Activated CD4-positive, CD25-positive, alpha-beta regulatory T cell treated with anti-CD3 and anti-CD28 coated beads, Interleukin-2, amount 50 U/mL, for 72 hours (primary cell): ENCODE results near the gene CARM1.
"Not testable (repeated sequence)": the region's sequence is repeated elsewhere in the genome, so short reads cannot be mapped to it uniquely, and the experiment has no call there.

ENCODE experiments used
- DNase-seq: peaks from one replicate; pipeline ENCODE4 v3.0.0; 2021

The CARM1 gene

DNA sequence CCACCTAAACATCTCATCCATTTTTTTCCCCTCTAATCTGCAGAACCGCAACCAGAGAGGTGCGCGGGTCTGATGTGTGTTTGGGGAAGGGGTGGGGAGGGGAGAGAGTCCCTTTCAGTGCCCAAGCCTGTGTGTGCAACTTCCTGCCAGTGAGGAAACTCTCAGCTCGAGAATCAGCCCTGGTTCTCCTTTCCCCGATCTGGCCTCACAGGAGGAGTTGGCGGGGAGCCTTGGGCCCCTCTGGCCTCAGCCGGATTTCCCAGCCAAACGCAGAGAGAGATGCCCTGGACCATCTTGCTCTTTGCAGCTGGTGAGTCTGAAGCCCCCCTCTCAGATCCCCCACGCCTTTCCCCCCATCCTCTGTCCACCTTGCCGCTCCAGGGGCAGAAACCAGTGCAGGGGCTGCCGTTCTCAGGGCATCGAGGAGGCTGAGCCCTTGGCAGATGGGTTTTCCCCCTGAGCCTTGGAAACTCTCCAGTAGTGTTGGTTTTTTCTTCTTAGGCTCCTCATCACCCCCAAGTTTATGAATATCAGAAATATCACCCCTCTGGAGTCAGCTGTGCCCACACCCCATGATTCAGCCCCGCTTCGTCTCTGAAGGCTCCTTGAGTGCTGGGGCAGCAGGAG lies 23.0 kb upstream of the CARM1 start, which contains the start of gene C19orf38:
C19orf38 (plus strand) TSS at position 186 of the 627 bp plus-strand sequence; CDS start at position 280, 94 bp downstream.
- no peak for DNase-seq

DNA sequence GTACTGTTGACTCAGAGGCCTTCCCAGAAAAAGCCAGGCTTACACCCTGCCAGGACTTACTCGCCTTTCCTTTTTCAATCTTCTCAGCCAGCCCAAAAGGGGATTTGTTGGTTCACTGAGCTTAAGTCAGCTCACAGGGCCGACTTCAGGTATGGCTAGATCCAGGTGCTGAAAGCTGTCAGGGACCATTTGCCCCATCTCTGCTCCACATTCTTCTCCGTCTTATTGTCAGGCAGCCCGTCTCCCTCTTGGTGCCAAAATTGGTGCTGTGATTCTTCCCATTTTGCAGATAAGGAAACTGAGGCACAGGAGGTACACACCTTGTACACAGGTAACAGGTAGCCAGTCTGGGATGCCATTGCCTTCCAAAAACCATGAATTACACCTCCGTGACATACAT lies 20.7 kb upstream of the CARM1 start:
- DNase-seq: no peak

DNA sequence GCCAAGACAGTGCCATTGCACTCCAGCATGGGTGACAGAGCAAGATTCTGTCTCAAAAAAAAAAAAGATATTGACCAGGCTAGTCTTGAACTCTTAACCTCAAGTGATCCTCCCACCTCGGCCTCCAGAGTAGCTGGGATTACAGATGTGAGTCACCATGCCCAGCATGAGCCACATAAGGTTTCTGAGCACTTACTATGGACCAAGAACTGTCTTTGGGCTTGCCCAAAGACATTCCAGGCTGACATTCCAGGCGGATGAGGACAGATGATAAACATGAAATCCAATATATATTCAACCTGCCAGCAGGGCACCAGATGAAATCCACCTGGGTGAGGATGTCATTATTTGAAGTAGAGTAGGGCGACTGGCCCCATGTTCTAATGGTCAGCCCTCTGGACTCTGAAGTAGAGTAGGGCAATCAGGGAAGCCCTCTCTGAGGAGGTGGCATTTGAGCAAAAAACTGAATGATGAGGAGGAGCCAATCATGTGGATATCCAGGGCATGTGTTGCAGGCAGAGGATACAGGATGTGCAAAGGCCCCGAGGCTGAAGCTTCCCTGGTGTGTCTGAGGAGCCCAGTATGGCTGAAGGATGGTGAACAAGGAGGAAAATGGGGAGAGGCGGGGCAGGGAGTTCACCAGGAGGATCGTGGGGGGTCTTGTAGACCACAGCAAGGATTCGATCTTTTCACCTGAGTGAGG lies 19.1 kb upstream of the CARM1 start:
- DNase-seq: no peak

DNA sequence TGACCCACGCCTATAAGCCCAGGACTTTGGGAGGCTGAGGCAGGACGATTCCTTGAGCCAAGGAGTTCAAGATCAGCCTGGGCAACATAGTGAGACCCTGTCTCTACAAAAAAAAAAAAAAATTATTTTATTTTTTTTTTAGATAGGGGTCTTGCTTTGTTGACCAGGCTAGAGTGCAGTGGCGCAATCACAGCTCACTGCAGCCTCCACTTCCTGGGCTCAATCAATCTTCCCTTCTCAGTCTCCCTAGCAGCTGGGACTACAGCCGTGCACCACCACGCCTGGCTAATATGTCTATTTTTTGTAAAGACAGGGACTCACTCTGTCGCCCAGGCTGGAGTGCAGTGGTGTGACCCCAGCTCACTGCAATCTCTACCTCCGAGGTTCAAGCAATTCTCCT lies 18.4 kb upstream of the CARM1 start:
- no peak for DNase-seq

DNA sequence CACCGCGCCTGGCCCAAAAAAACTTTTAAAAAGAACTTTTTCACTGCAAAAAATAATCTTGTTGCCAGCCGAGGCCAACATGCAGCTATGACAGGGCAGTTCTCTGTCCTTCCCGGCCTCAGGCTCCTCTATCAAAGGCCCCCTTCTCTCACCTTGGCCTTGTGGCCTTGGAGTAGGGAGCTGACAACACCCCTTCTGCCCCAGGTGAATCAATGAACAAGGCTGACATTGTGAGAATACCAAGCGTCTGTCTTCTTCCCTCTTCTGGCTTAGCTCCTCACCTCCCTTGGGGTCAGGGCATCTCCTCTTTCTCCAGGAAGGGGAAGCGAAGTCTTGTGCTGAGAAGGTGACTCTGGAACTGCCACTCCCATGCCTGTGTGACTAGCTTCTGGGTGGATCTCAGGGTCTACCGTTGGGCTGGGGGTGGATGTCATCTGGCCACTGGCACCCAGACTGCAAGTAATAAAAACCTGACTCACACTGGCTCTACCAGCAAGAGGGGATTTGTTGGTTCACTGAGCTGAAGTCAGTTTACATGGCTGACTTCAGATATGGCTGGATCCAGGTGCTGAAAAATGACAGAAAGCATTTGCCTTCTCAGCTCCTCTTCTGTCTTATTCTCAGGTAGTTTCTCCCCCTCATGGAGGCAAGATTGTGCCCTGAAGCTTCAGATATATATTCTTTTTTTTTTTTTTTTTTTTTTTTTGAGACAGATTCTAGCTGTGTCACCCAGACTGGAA lies 16.8 kb upstream of the CARM1 start:
- DNase-seq: no peak

DNA sequence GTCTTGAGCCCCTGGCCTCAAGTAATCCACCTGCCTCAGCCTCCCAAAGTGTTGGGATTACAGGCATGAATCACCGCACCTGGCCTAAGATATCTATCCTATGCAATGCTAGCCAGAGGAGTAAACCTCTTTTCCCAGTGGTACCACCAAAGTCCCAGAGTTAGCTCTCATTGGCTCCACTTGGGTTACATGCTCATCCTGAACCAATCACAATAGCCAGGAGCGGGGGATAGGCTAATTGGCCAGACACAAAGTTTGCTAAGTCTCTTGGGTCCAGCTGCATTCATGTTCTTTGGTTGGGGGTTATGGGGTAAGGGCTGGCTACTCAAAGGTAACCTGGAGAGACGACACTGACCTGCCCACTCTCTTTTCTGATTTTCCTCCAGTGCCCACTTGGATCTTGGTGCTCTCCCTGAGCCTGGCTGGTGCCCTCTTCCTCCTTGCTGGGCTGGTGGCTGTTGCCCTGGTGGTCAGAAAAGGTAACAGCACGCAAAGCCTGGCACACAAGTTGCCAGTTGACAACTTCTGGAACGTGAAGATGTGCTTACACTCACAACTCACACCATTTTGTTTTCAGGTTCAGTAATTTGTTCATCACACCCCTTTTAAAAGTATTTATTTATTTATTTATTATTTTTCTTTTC lies 15.4 kb upstream of the CARM1 start:
- no peak for DNase-seq

DNA sequence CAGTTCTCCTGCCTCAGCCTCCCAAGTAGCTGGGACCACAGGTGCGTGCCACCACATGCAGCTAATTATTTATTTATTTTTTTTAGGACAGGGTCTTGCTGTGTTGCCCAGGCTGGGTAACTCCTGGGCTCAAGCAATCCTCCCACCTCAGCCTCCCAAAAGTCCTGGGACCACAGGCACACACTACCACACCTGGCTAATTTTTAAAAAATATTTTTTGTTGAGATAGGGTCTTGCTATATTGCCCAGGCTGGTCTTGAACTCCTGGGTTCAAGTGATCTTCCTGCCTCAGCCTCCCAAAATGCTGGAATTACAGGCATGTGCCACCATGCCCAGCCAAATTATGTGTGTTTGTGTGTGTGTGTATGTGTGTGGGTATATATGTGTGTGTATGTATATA lies 14.5 kb upstream of the CARM1 start:
- not testable (repeated sequence) for DNase-seq

DNA sequence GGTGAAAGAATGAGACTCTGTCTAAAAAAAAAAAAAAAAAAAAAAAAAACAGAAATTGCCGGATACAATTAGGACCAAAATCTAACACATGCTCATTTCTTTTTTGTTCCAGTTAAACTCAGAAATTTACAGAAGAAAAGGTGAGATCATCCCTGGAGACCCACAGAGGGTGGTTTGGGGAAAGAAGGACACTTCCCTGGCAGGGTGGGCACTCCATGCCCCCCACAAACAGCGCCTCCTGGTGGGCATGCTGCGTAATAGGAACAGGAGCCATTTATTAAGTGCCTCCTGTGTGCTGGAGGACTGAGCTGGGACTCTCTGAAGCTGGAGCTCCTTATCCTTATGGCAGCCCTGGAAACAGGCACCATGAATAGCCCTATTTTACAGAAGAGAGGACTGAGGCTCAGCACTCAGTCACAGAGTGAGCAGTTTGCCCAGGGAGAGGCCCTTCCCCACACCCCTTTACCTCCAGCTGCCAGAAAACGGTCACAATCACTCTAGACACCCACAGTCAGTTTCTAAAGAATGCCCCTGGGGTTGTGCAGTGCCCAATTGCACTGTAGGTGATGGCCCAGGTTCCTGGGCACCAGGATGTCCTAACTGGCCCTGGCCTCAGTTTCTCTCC lies 13.0 kb upstream of the CARM1 start:
- DNase-seq: peak; percentile 39

DNA sequence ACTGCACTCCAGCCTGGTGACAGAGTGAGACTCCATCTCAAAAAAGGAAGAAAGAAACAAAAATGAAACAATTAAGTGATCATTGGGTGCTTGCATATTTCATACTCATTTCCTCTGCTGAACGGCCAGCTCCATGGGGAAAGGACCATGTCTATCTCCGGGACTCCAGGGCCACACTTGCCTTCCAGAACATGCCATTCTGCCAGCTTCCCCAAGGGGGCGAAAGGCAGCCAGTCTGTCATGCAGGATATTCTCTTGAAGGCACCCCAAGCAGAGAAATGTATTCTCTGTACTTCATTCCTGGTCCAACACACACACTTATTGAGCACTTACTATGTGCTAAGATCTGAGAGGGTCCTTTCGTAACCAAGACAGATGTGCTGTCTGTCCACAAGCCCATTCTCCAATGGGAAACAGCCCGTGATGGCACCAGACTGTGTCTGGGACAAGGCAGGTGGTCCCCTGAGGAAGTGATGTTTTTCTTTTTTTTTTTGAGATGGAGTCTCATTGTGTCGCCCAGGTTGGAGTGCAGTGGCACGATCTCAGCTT lies 10.2 kb upstream of the CARM1 start:
- DNase-seq: no peak

DNA sequence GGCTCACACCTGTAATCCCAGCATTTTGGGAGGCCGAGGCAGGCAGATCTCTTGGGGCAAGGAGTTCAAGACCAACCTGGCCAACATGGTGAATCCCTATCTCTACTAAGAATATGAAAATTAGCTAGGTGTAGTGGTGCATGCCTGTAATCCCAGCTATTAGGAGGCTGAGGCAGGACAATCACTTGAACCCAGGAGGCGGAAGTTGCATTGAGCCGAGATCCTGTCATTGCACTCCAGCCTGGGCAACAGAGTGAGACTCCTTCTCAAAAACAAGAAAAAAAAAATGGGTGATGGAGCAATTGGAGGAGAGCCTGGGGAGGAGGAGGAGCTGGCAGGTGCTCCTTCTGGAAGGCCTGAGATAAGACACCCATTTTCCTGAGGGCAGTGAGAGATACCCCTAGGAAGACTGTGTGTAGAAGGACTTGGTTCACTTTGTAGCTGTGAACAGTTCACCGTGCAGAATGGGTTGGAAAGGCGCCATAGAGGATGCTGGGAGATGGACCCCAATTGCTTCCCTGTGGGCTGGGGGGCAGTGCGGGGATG lies 8.7 kb upstream of the CARM1 start:
- DNase-seq: no peak

DNA sequence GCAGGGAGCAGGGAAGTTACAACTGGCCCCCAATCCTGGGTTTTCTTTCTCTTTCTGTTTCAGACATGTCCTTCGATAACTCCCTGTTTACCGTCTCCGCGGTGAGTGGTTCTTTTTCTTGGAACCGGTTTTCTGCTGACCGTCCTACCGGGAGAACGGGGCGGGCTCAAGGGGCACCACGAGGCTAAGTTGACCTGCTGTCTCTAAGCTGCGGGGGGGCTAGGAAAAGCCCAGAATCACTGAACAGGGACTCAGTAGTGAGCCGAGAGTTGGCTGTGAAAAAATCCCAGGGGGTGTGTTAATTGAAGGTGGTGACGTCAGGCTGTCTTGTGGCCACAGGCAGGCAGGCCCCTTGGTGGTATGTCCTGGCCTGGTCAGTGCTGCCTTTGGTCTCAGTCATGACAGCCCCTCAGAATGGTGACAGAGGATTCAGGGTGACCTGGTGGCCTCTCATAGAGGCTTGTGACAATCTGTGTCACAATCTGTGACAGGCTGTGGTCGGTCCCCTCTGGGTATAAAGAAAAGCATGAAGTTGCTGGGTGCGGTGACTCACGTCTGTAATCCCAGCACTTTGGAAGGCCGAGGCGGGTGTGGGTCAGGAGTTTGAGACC lies 8.1 kb upstream of the CARM1 start:
- DNase-seq: no peak

DNA sequence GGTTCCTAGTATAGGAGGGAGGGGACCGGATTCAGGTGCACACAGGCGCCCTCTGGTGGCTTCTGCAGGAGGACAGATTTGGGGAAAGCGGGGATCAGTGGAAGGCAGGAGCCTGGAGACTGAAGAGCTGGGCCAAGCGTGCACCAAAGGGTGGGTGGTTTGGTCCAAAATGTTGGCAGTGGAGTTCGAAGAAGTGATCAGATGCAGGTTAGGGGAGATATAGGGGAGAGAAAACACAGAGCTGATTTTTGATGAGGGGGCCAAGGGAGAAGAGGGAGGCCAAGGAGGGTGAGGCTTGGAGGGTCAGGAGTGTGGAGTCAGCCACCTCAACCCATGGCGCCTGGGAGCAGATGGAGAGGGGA lies 6.8 kb upstream of the CARM1 start:
- DNase-seq: peak; percentile 84

DNA sequence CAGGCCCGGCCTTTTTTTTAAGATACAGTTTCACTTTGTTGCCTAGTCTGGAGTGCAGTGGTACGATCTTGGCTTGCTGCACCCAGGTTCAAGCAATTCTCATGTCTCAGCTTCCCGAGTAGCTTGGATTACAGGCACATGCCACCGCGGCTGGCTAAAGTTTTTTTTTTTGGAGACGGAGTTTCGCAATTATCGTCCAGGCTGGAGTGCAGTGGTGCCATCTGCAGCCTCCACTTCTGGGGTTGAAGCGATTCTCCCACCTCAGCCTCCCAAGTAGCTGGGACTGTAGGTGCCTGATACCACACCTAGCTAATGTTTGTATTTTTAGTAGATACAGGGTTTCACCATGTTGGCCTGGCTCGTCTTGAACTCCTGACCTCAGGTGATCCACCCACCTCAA lies 4.9 kb upstream of the CARM1 start:
- no peak for DNase-seq

DNA sequence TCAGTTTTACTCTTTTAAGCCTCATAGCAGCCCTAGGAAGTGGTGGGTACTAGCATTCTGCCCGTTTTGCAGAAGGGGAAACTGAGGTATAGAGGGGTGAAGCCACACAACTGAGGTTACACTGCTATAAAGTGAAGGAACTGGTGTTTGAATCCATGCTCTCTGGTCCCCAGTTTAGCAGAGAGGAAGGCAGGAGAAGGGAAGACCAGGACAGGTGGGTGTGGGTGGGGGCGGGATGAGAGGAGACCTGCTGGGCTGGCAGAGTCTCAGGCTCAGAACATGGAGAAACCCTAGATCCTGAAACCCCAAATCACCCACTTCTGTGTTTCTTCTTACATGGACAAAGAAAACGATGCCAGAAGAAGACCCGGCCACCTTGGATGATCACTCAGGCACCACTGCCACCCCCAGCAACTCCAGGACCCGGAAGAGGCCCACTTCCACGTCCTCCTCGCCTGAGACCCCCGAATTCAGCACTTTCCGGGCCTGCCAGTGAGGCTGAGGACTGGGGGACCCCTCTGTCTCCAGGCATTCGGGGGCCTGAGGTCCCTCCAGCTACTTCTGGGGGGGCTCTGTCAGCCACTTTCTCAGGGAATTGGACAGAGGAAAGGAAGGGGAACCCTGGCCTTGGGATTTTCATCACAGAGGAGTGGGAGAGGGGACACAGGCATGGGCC lies 2.3 kb upstream of the CARM1 start:
- DNase-seq: no peak

DNA sequence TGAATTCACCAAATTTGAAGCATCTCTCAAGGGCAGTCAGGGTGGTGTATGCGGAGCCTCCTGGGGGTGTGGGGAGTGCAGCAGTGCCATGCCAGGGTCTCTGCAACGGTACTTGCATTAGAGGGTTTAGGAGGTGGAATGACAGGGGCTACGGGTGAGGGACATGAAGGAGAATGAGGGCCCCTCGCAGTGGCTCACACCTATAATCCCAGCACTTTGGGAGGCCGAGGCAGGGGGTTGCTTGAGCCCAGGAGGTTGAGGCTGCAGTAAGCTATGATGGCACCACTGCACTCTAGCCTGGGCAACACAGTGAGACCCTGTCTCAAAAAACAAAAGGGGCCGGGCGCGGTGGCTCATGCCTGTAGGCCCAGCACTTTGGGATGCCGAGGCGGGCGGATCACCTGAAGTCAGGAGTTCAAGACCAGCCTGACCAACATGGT lies 1.5 kb upstream of the CARM1 start:
- not testable (repeated sequence) for DNase-seq

DNA sequence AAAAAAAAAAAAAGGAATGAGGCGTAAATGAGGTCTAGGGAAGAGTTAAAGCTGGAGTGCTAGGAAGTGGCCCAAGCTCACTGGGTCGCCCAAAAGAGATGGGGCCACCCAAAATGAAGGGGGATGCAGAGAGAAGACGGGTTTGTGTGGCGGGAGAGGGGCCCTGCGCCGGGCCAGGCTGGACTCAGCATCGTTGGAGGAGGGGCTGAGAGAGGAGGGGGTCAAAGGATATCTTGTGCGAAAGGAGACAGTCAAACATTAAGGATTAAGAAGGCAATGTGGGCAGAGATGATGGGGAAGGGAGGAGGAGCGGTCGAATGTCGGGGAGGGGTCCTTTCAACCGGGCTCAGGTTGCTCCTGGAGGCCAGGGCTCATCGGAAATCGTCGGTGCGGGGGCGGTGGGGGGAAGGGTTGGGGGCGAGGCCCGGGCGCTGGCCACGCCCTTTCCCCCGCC lies 825 bp upstream of the CARM1 start:
- no peak for DNase-seq

DNA sequence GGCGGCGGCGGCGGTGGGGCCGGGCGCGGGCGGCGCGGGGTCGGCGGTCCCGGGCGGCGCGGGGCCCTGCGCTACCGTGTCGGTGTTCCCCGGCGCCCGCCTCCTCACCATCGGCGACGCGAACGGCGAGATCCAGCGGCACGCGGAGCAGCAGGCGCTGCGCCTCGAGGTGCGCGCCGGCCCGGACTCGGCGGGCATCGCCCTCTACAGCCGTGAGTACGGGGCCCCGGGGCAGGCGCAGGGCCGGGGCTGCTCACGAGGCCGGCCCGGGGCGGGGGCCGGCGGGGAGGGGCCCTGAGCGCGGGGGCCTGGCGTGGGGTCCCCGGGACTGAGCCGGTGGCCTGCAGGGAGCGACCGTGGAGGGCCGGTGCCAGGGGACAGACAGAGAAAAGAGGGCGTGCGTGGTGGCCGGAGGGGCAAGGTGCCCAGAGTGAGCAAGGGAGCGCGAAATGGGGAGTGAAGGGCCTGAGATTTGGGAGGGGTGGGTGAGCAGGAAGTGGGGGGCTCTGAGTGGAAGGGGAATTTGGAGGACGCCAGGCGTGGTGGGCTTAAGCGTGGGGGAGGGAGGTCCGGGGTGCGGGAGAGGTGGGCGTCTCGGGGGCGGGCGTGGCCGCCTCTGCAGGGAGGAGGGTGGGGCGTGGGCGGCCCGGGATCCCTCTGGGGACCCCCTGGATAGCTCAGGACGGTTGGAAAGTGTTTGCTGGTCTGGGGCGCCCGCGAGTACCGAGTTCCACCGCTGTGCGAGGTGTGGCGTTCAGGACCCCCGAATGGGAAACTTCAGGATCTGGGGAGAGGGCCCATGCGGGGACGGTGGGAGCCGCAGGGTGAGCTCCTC lies 575 bp downstream of the CARM1 start:
- DNase-seq: peak; percentile 55

DNA sequence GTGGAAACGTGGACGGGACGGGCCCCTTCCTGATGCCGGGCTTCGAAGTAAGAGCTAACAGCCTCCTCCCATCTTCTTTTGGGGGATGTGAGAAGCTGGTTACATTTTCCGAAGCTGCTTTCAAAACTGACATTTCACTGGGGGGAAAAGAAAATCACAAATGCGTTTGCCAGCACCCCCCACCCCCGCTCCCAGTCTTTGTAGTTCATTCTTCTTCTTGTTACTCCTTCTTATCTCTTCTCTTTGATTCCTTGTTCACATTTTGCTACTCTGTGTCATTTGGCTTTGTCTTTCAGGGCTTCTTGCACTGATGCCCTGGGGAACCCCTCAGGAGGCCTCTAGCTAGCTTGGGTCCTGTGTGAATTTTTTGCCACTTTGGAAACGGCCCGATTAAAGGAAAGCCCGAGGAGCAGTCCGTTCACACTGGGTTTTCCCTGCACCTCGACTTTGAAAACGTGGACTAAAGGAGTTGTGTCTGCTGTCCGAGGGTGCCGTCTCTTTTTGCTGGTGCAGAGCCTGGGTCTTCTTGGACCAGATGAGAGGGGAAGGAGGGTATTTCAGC lies 1.3 kb downstream of the CARM1 start:
- DNase-seq: no peak

DNA sequence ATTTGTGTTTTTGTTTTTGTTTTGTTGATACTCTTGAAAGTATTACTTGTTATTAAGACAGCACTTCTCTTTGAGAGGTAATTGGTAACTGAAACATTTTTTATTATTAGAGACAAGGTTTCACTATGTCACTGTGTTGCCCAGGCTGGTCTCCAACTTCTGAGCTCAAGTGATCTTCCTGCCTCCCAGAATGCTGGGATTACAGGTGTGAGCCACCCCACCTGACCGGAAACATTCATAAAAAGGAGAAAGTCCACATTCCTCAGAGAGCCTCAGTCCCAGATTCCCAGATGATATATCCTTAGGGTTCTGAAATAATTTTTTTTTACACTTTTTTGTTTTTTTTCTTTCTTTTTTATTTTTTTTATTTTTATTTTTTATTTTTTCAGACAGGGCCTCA lies 2.7 kb downstream of the CARM1 start:
- no peak for DNase-seq
